AG08396 (cell line): ENCODE measurements around the gene FAM13B.
A peak's percentile ranks its signal among the peaks of the same experiment; 100 is the strongest.
"Not testable (repeated sequence)": the region's sequence is repeated elsewhere in the genome, so short reads cannot be mapped to it uniquely, and the experiment has no call there.

Source experiments
- DNase-seq: peaks from one replicate; pipeline ENCODE4 v3.0.0; 2012; ENCODE audit warnings: low spot score, mixed read lengths

FAM13B gene

GRCh38 chr5:138033907-138034306 is 1.0 kb upstream of the FAM13B start:
- DNase-seq: peak; percentile 73

GRCh38 chr5:138033386-138033808 is 518 bp upstream of the FAM13B start:
- peak; percentile 11 for DNase-seq

GRCh38 chr5:138032028-138032571 is 779 bp downstream of the FAM13B start:
- DNase-seq: no peak

- DNase-seq: no peak
These were observed 2.9 kb downstream of the FAM13B start for GRCh38 chr5:138029944-138030343.

- DNase-seq: no peak
These were observed 3.4 kb downstream of the FAM13B start for GRCh38 chr5:138029501-138029900.

GRCh38 chr5:138028971-138029365 is 3.9 kb downstream of the FAM13B start:
- no peak for DNase-seq

GRCh38 chr5:138028262-138028970 is 4.5 kb downstream of the FAM13B start:
- DNase-seq: not testable (repeated sequence)

- DNase-seq: not testable (repeated sequence)
These were observed 6.1 kb downstream of the FAM13B start for GRCh38 chr5:138026793-138027192.

- no peak for DNase-seq
These were observed 7.6 kb downstream of the FAM13B start for GRCh38 chr5:138025285-138025684.

- DNase-seq: no peak
These were observed 8.8 kb downstream of the FAM13B start for GRCh38 chr5:138024117-138024516.

GRCh38 chr5:138022912-138023311 is 10.0 kb downstream of the FAM13B start:
- no peak for DNase-seq

GRCh38 chr5:138021771-138022170 is 11.1 kb downstream of the FAM13B start:
- DNase-seq: no peak

GRCh38 chr5:138018849-138019248 is 14.0 kb downstream of the FAM13B start:
- DNase-seq: no peak

GRCh38 chr5:138015916-138016315 is 17.0 kb downstream of the FAM13B start:
- no peak for DNase-seq

- no peak for DNase-seq
These were observed 20.9 kb downstream of the FAM13B start for GRCh38 chr5:138011991-138012390.

GRCh38 chr5:138000102-138000723 is 32.7 kb downstream of the FAM13B start:
- DNase-seq: no peak

- DNase-seq: no peak
These were observed 35.1 kb downstream of the FAM13B start for GRCh38 chr5:137997726-137998213.

- no peak for DNase-seq
These were observed 37.1 kb downstream of the FAM13B start for GRCh38 chr5:137995749-137996128.

GRCh38 chr5:137995077-137995748 is 37.7 kb downstream of the FAM13B start:
- DNase-seq: peak; percentile 3

- no peak for DNase-seq
These were observed 38.3 kb downstream of the FAM13B start for GRCh38 chr5:137994556-137994955.

- DNase-seq: no peak
These were observed 43.5 kb downstream of the FAM13B start for GRCh38 chr5:137989419-137989818.

GRCh38 chr5:137975208-137975607 is 57.7 kb downstream of the FAM13B start:
- no peak for DNase-seq

GRCh38 chr5:137970384-137970783 is 62.5 kb downstream of the FAM13B start:
- DNase-seq: not testable (repeated sequence)
